ENCODE measurements around the gene SPRR1B. TPM values are rescaled to one million over a fixed set of nuclear protein-coding genes. Genes with fewer than 3 reads are reported as not detected.

SPRR1B gene
- total RNA-seq, 1 donor from 2014 or later: not detected

Other genes with a start within 250 kb of the SPRR1B start
- not detected in 2 replicates for gene LCE1E, start 244.9 kb upstream of the SPRR1B start, total RNA-seq
- gene LCE1D, start 234.5 kb upstream of the SPRR1B start, total RNA-seq: not detected in 2 replicates
- not detected in 2 replicates for gene LCE1C, start 224.6 kb upstream of the SPRR1B start, total RNA-seq
- not detected in 2 replicates for gene LCE1B, start 219.2 kb upstream of the SPRR1B start, total RNA-seq
- gene LCE1A, start 203.7 kb upstream of the SPRR1B start, total RNA-seq: not detected in 2 replicates
- not detected in 2 replicates for gene LCE6A, start 188.3 kb upstream of the SPRR1B start, total RNA-seq
- not detected in 2 replicates for gene LCE7A, start 171.2 kb upstream of the SPRR1B start, total RNA-seq
- not detected in 2 replicates for gene SMCP, start 152.9 kb upstream of the SPRR1B start, total RNA-seq
- not detected in 2 replicates for gene IVL, start 122.7 kb upstream of the SPRR1B start, total RNA-seq
- not detected in 2 replicates for gene SPRR5, start 84.0 kb upstream of the SPRR1B start, total RNA-seq
- gene SPRR4, start 60.6 kb upstream of the SPRR1B start, total RNA-seq: not detected in 2 replicates
- gene SPRR1A, start 47.1 kb upstream of the SPRR1B start, total RNA-seq: not detected in 2 replicates
- gene SPRR3, start 29.5 kb upstream of the SPRR1B start, total RNA-seq: not detected in 2 replicates
- not detected in 2 replicates for gene SPRR2D, start 9.9 kb downstream of the SPRR1B start, total RNA-seq
- not detected in 2 replicates for gene SPRR2A, start 26.3 kb downstream of the SPRR1B start, total RNA-seq
- gene SPRR2B, start 40.4 kb downstream of the SPRR1B start, total RNA-seq: not detected in 2 replicates
- gene SPRR2E, start 63.3 kb downstream of the SPRR1B start, total RNA-seq: not detected in 2 replicates
- 1.7 and 4.0 TPM in 2 replicates for gene SPRR2F, start 82.3 kb downstream of the SPRR1B start, total RNA-seq
- not detected in 2 replicates for gene SPRR2G, start 119.7 kb downstream of the SPRR1B start, total RNA-seq
- gene LELP1, start 172.2 kb downstream of the SPRR1B start, total RNA-seq: not detected in 2 replicates
- gene PRR9, start 186.4 kb downstream of the SPRR1B start, total RNA-seq: not detected in 2 replicates
- not detected in 2 replicates for gene LORICRIN, start 228.5 kb downstream of the SPRR1B start, total RNA-seq